Neural progenitor cell (in vitro differentiated cells): ENCODE data around the gene ACACB. TPM values are rescaled to one million over a fixed set of nuclear protein-coding genes. Genes with fewer than 3 reads are reported as not detected.

Source experiments
- DNase-seq: peaks from one replicate; pipeline ENCODE4 v3.0.0-alpha.2; 2016; ENCODE audit warnings: low spot score
- H2AFZ ChIP-seq: fragments of 200-600 bp; sonication (generic); replicated peaks from 2 replicates; pipeline ENCODE4 v1.6.1; 2016; ENCODE audit warnings: antibody characterized with exemption
- H3F3A ChIP-seq: fragments of 200-600 bp; sonication (generic); 2 replicates; pipeline ENCODE4 v1.6.1; 2016; ENCODE audit warnings: antibody characterized with exemption, low read depth
- H3K27ac ChIP-seq: fragments of 200-600 bp; sonication (generic); 2 replicates; pipeline ENCODE4 v1.5.1; 2016; ENCODE audit warnings: mild to moderate bottlenecking
- H3K27me3 ChIP-seq: fragments of 200-600 bp; sonication (generic); 2 replicates; pipeline ENCODE4 v1.6.1; 2016; ENCODE audit warnings: mild to moderate bottlenecking, moderate library complexity
- H3K36me3 ChIP-seq: fragments of 200-600 bp; sonication (generic); 2 replicates; pipeline ENCODE4 v1.5.1; 2016
- H3K4me1 ChIP-seq: fragments of 200-600 bp; sonication (generic); 2 replicates; pipeline ENCODE4 v1.6.1; 2016; ENCODE audit warnings: mixed run types
- H3K4me2 ChIP-seq: fragments of 200-600 bp; sonication (generic); 2 replicates; pipeline ENCODE4 v1.6.1; 2016
- H3K4me3 ChIP-seq: fragments of 200-600 bp; sonication (generic); 2 replicates; pipeline ENCODE4 v1.5.1; 2016
- H3K79me2 ChIP-seq: fragments of 200-600 bp; sonication (generic); 2 replicates; pipeline ENCODE4 v1.6.1; 2016; ENCODE audit warnings: low read depth
- H3K9ac ChIP-seq: fragments of 200-600 bp; sonication (generic); 2 replicates; pipeline ENCODE4 v1.6.1; 2016
- H3K9me3 ChIP-seq: fragments of 200-600 bp; sonication (generic); 2 replicates; pipeline ENCODE4 v1.5.1; 2016; ENCODE audit warnings: low read depth
- H4K20me1 ChIP-seq: fragments of 200-600 bp; sonication (generic); 2 replicates; pipeline ENCODE4 v1.6.1; 2016; ENCODE audit warnings: low read depth
- H3K27ac Mint-ChIP-seq: 3 replicates; pipeline ENCODE4 v1.8.0; 2021; ENCODE audit warnings: mixed read lengths
- H3K27me3 Mint-ChIP-seq: 2 replicates; pipeline ENCODE4 v1.8.0; 2022; ENCODE audit warnings: low read depth, mild to moderate bottlenecking, inconsistent platforms, moderate library complexity, mixed read lengths; ENCODE audit not compliant: insufficient read depth
- H3K36me3 Mint-ChIP-seq: 3 replicates; pipeline ENCODE4 v1.8.0; 2021; ENCODE audit warnings: mixed read lengths
- H3K4me1 Mint-ChIP-seq: 3 replicates; pipeline ENCODE4 v1.8.0; 2021; ENCODE audit warnings: mixed read lengths
- H3K4me3 Mint-ChIP-seq: 3 replicates; pipeline ENCODE4 v1.8.0; 2021; ENCODE audit warnings: mild to moderate bottlenecking, moderate library complexity, mixed read lengths
- H3K9me3 Mint-ChIP-seq: 3 replicates; pipeline ENCODE4 v1.8.0; 2020; ENCODE audit warnings: mixed read lengths
- EZH2 ChIP-seq: fragments of 200-600 bp; sonication (generic); IDR thresholded peaks from 2 replicates; pipeline ENCODE4 v1.6.1; 2017; ENCODE audit warnings: antibody characterized with exemption, mild to moderate bottlenecking, moderate library complexity
- EZH2phosphoT487 ChIP-seq: fragments of 200-600 bp; sonication (generic); IDR thresholded peaks from 2 replicates; pipeline ENCODE4 v1.6.1; 2017; ENCODE audit warnings: antibody characterized with exemption
- total RNA-seq: library from RNA; depleted of rRNA; stranded (reverse); fragments of >200 nt; gene quantifications from 2 replicates; pipeline ENCODE4 v1.2.3, GENCODE V29; 2015; ENCODE audit warnings: low replicate concordance
- TF ChIP-seq, protein P1 (sequence below): fragments of 200-600 bp; sonication (generic); IDR thresholded peaks from 2 replicates; pipeline ENCODE4 v1.5.1; 2017; ENCODE audit warnings: antibody characterized with exemption, mild to moderate bottlenecking

The ACACB gene
- total RNA-seq, 1 donor from 2014 or later, result 2.4 TPM

DNA sequence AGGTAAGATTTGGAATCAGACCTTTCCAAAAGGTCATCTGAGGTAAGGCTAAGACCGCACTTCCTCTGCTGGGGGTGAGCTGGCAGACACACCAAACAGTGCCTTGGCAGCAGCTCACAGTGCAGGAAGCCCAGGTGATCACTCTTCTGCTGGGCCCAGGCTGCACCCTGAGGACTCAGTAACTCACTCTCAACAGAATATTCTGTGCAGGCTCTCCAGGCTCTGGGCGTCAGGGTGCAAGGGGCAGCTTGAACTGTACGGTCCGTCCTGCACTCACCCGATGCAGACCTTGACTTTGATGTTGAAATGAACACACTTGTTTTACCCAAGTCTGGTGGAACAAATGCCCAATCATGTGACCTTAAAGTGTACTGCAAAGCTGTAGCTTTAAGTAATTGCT lies 29.1 kb upstream of the ACACB start:
- H2AFZ ChIP-seq, result no peak overlapping the region
- H3K4me2 ChIP-seq, result no peak overlapping the region
- H3K4me1 ChIP-seq, result no peaks in the 10 kb centered on the region
- no peak overlapping the region for H3K27ac Mint-ChIP-seq
- no peak overlapping the region for H3K4me3 Mint-ChIP-seq
- no peak overlapping the region for H3K9ac ChIP-seq
- TF ChIP-seq, protein P1, sequence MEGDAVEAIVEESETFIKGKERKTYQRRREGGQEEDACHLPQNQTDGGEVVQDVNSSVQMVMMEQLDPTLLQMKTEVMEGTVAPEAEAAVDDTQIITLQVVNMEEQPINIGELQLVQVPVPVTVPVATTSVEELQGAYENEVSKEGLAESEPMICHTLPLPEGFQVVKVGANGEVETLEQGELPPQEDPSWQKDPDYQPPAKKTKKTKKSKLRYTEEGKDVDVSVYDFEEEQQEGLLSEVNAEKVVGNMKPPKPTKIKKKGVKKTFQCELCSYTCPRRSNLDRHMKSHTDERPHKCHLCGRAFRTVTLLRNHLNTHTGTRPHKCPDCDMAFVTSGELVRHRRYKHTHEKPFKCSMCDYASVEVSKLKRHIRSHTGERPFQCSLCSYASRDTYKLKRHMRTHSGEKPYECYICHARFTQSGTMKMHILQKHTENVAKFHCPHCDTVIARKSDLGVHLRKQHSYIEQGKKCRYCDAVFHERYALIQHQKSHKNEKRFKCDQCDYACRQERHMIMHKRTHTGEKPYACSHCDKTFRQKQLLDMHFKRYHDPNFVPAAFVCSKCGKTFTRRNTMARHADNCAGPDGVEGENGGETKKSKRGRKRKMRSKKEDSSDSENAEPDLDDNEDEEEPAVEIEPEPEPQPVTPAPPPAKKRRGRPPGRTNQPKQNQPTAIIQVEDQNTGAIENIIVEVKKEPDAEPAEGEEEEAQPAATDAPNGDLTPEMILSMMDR, result no peak
- TF ChIP-seq EZH2phosphoT487, result no peak
- TF ChIP-seq EZH2, result no peak
- H3K9me3 Mint-ChIP-seq, result no peaks in the 10 kb centered on the region
- H4K20me1 ChIP-seq, result no peaks in the 10 kb centered on the region
- no peak overlapping the region for H3K4me3 ChIP-seq
- H3K36me3 ChIP-seq, result no peaks in the 10 kb centered on the region
- H3K9me3 ChIP-seq, result no peaks in the 10 kb centered on the region
- H3K79me2 ChIP-seq, result peaks cover 4% of the 10 kb centered on the region
- H3K27me3 Mint-ChIP-seq, result no peaks in the 10 kb centered on the region
- H3K27me3 ChIP-seq, result no peaks in the 10 kb centered on the region
- no peak for DNase-seq
- H3K27ac ChIP-seq, result no peak overlapping the region
- H3F3A ChIP-seq, result no peaks in the 10 kb centered on the region
- peaks cover 14% of the 10 kb centered on the region for H3K4me1 Mint-ChIP-seq
- peaks cover 27% of the 10 kb centered on the region for H3K36me3 Mint-ChIP-seq

DNA sequence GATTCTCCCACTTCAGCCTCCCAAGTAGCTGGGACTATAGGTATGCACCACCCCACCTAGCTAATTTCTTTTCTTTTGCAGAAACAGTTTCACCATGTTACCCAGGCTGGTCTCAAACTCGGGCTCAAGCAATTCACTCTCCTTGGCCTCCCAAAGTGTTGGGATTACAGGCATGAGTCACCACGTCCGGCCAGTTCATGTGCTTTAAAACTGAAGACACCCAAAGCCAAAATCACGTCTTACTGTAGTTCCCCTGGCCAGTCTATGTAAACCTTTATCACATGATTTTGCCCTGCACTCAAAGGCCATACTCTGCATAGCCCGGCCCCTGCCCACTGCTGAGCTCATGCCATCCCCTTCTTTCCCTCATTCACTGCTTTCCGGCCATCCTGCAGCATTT lies 27.6 kb upstream of the ACACB start:
- H3K4me2 ChIP-seq, result no peak overlapping the region
- no peaks in the 10 kb centered on the region for H3K36me3 ChIP-seq
- no peak for DNase-seq
- Mint-ChIP-seq H3K4me1 (peaks cover 30% of the 10 kb centered on the region), H3K27me3 (no peaks in the 10 kb centered on the region), H3K36me3 (peaks cover 17% of the 10 kb centered on the region), H3K4me3 (no peak overlapping the region), H3K9me3 (no peaks in the 10 kb centered on the region), H3K27ac (no peak overlapping the region)
- peaks cover 6% of the 10 kb centered on the region for H3K4me1 ChIP-seq
- no peak overlapping the region for H3K4me3 ChIP-seq
- TF ChIP-seq, protein P1, result no peak
- no peak for TF ChIP-seq EZH2
- no peaks in the 10 kb centered on the region for H3K27me3 ChIP-seq
- no peak overlapping the region for H3K9ac ChIP-seq
- no peaks in the 10 kb centered on the region for H3K9me3 ChIP-seq
- H3K79me2 ChIP-seq, result peaks cover 11% of the 10 kb centered on the region
- H3K27ac ChIP-seq, result no peak overlapping the region
- no peaks in the 10 kb centered on the region for H4K20me1 ChIP-seq
- H2AFZ ChIP-seq, result no peak overlapping the region
- H3F3A ChIP-seq, result no peaks in the 10 kb centered on the region

DNA sequence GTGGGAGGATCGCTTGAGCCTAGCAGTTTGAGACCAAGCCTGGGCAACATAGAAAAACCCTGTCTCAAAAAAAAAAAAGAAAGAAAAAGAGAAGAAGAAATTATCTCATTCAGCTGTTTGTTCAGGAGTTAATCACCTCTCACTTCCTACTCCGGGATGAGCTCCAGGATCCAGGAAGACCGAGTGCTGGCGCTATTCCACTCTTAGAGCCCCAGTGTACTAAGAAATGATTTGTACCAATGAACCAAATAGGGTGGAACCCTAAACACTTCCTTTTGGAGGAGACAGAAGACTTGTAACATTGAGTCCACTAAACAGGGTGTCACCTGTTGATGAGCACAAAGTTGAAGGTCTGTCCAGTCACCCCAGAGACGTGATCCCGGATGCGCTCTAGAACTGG lies 26.7 kb upstream of the ACACB start:
- Histone ChIP-seq H3K27me3 (no peaks in the 10 kb centered on the region), H3K36me3 (no peaks in the 10 kb centered on the region), H3K27ac (no peak overlapping the region), H3K9ac (no peak overlapping the region), H2AFZ (no peak overlapping the region), H3K4me1 (peaks cover 6% of the 10 kb centered on the region), H3F3A (no peaks in the 10 kb centered on the region), H3K4me3 (no peak overlapping the region), H4K20me1 (no peaks in the 10 kb centered on the region), H3K9me3 (no peaks in the 10 kb centered on the region), H3K4me2 (no peak overlapping the region), H3K79me2 (peaks cover 11% of the 10 kb centered on the region)
- peaks cover 31% of the 10 kb centered on the region for H3K4me1 Mint-ChIP-seq
- no peaks in the 10 kb centered on the region for H3K9me3 Mint-ChIP-seq
- peaks cover 2% of the 10 kb centered on the region for H3K27me3 Mint-ChIP-seq
- DNase-seq, result no peak
- H3K36me3 Mint-ChIP-seq, result peaks cover 17% of the 10 kb centered on the region
- no peak overlapping the region for H3K4me3 Mint-ChIP-seq
- TF ChIP-seq, protein P1, result no peak
- TF ChIP-seq EZH2phosphoT487, result no peak
- TF ChIP-seq EZH2, result no peak
- H3K27ac Mint-ChIP-seq, result no peak overlapping the region
